ENCODE measurements around the gene ZNF761. TPM values are rescaled to one million over a fixed set of nuclear protein-coding genes. Genes with fewer than 3 reads are reported as not detected.

The ZNF761 gene
- total RNA-seq, 2 experiments from 2014 or later: 14.0 to 16.0 TPM

DNA sequence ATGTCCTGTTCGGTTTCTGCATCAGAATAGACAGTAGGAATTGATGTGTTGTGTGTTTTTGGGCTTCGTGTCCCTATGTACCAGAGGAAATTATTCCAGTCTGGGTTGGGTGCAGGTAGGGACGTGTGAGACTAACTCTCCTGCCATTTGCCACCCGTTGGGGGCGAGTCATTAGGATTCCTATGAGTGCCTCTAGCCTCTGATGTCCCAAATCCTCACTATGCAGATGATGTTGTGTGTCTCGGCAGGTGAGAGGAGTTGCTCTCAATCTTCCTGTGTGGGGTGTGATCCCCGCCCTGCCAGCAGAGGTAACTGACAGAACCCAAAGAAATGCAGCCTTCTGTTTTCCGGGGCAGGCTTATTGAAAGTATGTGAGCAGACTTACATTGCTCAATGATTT lies 74.9 kb downstream of the ZNF761 start:
- Histone ChIP-seq H3K4me3 (ENCODE audit: low read depth, low read length, poor library complexity, severe bottlenecking) (no peak overlapping the region), H3K79me2 (ENCODE audit: insufficient read depth, low read depth, low read length) (no peaks in the 10 kb centered on the region), H3K27ac (ENCODE audit: low read depth, low read length, poor library complexity, severe bottlenecking) (no peak overlapping the region), H3K36me3 (ENCODE audit: insufficient read depth, low read length) (no peaks in the 10 kb centered on the region), H3K9me2 (ENCODE audit: insufficient read depth, low read length) (no peaks in the 10 kb centered on the region), H3K4me1 (ENCODE audit: insufficient read depth, low read length, poor library complexity, severe bottlenecking) (no peaks in the 10 kb centered on the region), H2AFZ (ENCODE audit: low read length) (no peak overlapping the region), H3K4me2 (ENCODE audit: low read length) (no peak overlapping the region), H3K9me3 (ENCODE audit: low read length) (no peaks in the 10 kb centered on the region), H4K20me1 (ENCODE audit: insufficient read depth, low read length) (no peaks in the 10 kb centered on the region)
- TF ChIP-seq, protein P1, sequence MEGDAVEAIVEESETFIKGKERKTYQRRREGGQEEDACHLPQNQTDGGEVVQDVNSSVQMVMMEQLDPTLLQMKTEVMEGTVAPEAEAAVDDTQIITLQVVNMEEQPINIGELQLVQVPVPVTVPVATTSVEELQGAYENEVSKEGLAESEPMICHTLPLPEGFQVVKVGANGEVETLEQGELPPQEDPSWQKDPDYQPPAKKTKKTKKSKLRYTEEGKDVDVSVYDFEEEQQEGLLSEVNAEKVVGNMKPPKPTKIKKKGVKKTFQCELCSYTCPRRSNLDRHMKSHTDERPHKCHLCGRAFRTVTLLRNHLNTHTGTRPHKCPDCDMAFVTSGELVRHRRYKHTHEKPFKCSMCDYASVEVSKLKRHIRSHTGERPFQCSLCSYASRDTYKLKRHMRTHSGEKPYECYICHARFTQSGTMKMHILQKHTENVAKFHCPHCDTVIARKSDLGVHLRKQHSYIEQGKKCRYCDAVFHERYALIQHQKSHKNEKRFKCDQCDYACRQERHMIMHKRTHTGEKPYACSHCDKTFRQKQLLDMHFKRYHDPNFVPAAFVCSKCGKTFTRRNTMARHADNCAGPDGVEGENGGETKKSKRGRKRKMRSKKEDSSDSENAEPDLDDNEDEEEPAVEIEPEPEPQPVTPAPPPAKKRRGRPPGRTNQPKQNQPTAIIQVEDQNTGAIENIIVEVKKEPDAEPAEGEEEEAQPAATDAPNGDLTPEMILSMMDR (conservative IDR thresholded peaks at IDR 0.05; ENCODE audit: low read length): no peak
- TF ChIP-seq EZH2phosphoT487 (IDR thresholded peaks at IDR 0.05; ENCODE audit: borderline replicate concordance, low read depth, low read length): no peak
- ChIA-PET CTCF (ENCODE audit: unreplicated experiment) (no interaction called here), POLR2A (no interaction called here)
- intact Hi-C loops (cut with micrococcal nuclease; ENCODE audit: unreplicated experiment): loop anchor here (10.0 kb wide), 1 partner anchor 238 kb away; no protein-coding TSS in a partner anchor
- BruUV-seq (replicated peaks): no TSS peak
- no peak for DNase-seq (ENCODE audit: low spot score)

Small RNA genes within 50 kb of the gene (small RNA-seq; reads per million reads assigned to genes)
- not detected for gene RPL39P36

Other genes with a start within 250 kb of the ZNF761 start
- gene ZNF665, start 238.6 kb upstream of the ZNF761 start, total RNA-seq (2014; rRNA removed; shearing (Covaris generic)): 3.3 and 12.2 TPM in 2 replicates
- gene ZNF665, start 238.6 kb upstream of the ZNF761 start, total RNA-seq (2022): 9.8 and 12.2 TPM in 2 replicates
- gene ZNF677, start 177.1 kb upstream of the ZNF761 start, total RNA-seq (2014; rRNA removed; shearing (Covaris generic)): not detected in 2 replicates
- not detected in 2 replicates for gene ZNF677, start 177.1 kb upstream of the ZNF761 start, total RNA-seq (2022)
- gene VN1R2, start 173.7 kb upstream of the ZNF761 start, total RNA-seq (2014; rRNA removed; shearing (Covaris generic)): not detected in 2 replicates
- gene VN1R2, start 173.7 kb upstream of the ZNF761 start, total RNA-seq (2022): not detected in 2 replicates
- gene VN1R4, start 164.3 kb upstream of the ZNF761 start, total RNA-seq (2014; rRNA removed; shearing (Covaris generic)): not detected in 2 replicates
- not detected in 2 replicates for gene VN1R4, start 164.3 kb upstream of the ZNF761 start, total RNA-seq (2022)
- 7.2 and 7.7 TPM in 2 replicates for gene ZNF845, start 98.2 kb upstream of the ZNF761 start, total RNA-seq (2014; rRNA removed; shearing (Covaris generic))
- gene ZNF845, start 98.2 kb upstream of the ZNF761 start, total RNA-seq (2022): 6.8 and 8.0 TPM in 2 replicates
- 20.2 and 21.0 TPM in 2 replicates for gene ZNF525, start 66.3 kb upstream of the ZNF761 start, total RNA-seq (2014; rRNA removed; shearing (Covaris generic))
- gene ZNF525, start 66.3 kb upstream of the ZNF761 start, total RNA-seq (2022): 21.0 and 23.2 TPM in 2 replicates
- gene ZNF765, start 36.8 kb upstream of the ZNF761 start, total RNA-seq (2014; rRNA removed; shearing (Covaris generic)): 14.6 and 16.2 TPM in 2 replicates
- 14.2 and 17.4 TPM in 2 replicates for gene ZNF765, start 36.8 kb upstream of the ZNF761 start, total RNA-seq (2022)
- 5.9 TPM in 2 replicates for gene ZNF813, start 35.7 kb downstream of the ZNF761 start, total RNA-seq (2014; rRNA removed; shearing (Covaris generic))
- gene ZNF813, start 35.7 kb downstream of the ZNF761 start, total RNA-seq (2022): 6.6 and 6.7 TPM in 2 replicates
- 12.3 and 16.2 TPM in 2 replicates for gene ZNF331, start 106.2 kb downstream of the ZNF761 start, total RNA-seq (2014; rRNA removed; shearing (Covaris generic))
- gene ZNF331, start 106.2 kb downstream of the ZNF761 start, total RNA-seq (2022): 23.7 and 26.3 TPM in 2 replicates
- gene DPRX, start 200.0 kb downstream of the ZNF761 start, total RNA-seq (2014; rRNA removed; shearing (Covaris generic)): not detected in 2 replicates
- gene DPRX, start 200.0 kb downstream of the ZNF761 start, total RNA-seq (2022): not detected in 2 replicates

Measured in OCI-LY7 (cell line).